A549 treated with DMSO at 1 μM for 4 hours (cell line): ENCODE measurements around the gene MRPL24. TPM values are rescaled to one million over a fixed set of nuclear protein-coding genes. Genes with fewer than 3 reads are reported as not detected.

Experiments
- total RNA-seq: library from RNA; stranded (reverse); fragments of 200-300 nt; extraction: Qiagen RNA extraction; gene quantifications from 5 replicates; pipeline ENCODE4 v1.2.3, GENCODE V29; 2022; ENCODE audit warnings: low read depth

Gene MRPL24
- 176 to 202 TPM (median 189 TPM) in 5 replicates for total RNA-seq

DNA sequence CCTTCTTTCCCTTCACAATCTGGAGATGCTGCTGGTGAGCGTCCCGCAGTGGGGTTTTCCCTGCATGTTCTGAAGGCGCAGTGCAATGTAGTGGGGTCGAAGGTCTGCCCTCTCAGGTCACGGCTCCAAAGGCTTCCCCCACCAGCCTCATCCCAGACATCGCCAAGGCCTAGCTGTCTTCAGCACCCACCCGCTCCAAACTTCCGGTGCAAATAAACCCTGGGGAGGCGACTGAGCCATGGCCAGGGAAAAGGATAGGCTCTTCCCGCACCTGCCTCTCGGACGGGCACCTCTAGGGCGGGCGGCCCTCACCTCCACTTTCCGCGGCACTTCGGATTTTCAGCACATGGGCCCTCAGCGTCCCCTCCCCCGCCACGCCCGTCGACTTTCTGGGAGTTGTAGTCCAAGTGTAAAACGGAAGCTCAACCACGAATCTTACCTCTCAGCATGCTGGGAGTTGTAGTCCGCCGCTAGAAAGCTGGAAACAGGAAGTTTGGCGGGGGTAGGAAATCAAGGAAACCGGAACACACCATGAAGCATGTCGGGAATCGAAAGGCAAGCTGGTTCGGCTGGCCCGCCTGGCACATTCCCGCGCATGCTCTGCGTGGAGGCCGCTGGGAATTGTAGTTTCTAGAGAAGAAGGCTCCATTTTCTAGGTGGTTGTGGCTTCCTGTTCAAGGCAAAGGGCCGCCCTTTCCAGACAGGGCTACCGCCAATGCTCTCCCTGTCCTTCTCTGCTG lies at the start of gene MRPL24:
TSS of gene MRPL24 (minus strand) at position 348 of the 740 bp plus-strand sequence. CDS start 2,384 bp downstream, outside the sequence.

DNA sequence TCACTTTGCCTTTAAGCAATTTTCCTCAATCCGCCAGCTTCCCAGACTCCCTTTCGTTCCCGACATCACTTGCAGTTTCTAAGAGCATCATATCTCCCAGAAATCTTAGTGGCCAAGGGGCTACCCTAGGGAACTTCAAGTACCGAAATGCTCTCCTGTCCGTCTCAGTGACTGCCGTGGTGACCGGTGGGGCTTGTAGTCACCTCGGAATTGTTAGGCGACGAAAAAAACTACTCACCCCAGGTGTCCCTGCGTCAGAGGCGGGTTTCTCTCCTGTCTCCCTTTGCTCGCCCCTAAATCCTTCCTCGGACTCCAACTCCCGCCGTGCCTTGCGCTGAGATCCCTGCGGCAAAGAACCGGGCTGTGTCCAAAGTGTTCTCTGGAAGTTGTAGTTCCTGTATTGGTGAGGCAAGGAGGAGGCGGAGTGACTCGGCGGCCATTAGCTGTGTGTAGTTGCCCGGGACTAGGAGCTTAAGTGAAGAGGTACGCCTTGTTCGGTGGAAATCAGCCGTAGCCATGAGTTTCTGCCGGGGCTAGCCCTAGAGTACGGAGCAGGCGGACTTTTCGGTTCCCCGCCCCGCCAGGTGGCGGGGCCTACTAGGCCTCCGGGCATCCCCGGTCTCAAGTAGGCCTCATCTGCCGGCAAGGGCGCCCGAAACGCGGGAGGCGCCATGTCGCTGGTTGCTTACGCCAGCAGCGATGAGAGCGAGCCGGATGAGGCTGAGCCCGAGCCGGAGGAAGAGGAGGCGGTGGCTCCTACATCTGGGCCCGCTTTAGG lies 26.4 kb upstream of the MRPL24 start, which contains the start of gene PRCC:
TSS of gene PRCC (plus strand) at position 435 of the 778 bp plus-strand sequence. CDS start at position 672, 237 bp downstream.

DNA sequence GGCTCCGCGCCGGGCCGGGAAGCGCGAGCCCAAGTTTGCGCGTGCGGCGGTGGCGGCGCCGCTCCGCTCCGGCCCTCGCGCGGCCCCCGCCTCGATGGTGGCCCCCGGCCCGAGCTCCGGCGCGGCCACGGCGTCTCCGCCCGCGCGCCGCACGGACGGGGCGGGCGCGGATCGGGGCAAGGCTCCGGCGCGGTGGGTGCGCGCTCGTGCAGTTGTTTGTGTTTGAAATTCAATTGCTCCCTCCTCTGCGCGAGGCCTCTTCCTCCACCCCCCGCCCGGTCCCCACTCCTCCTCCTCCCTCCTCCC lies 10.5 kb upstream of the MRPL24 start, which contains the start of gene HDGF:
TSS of gene HDGF (minus strand) at position 225 of the 306 bp plus-strand sequence. CDS start 246 bp downstream, outside the sequence.

DNA sequence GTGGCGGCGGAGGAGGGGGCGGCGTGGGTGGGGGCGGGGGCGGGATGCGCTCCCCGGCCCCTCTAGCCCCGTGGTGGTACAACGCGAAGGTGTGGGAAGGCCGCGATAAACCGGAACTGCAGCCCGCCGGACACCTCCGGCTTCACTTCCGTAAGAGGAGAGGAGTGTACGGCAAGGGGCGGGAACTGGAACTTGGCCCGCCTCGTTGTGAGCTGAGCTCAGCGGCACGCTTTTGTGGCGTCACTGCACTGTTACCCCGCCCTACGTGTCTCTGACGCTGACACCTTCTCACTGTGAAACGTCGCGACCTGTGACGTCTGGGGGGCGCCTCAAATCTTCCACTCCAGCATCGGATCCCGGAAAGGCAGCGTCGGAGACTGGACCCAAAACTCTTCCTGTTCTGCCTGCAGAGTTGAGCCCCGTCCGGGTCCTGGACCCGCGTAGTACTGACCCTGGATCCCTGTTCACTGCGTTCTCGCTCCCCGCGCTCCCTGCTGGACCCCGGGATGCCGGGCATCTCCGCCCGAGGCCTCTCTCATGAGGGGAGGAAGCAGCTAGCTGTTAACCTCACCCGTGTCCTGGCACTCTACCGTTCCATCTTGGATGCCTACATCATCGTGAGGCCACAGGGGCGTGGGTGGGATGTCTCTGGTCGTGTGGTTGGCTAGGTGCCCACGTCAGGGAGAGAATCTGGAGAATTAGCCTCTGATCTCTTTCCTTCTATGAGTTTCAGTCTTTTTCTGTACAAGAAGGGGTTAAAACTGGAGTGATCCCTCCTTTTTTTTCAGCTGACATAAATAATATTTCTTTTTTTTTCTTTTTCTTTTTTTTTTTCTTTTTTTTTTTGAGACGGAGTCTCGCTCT lies 12.1 kb downstream of the MRPL24 start, which contains the start of gene ISG20L2:
TSS of gene ISG20L2 (minus strand) at position 168 of the 864 bp plus-strand sequence. CDS start 1,114 bp downstream, outside the sequence.

DNA sequence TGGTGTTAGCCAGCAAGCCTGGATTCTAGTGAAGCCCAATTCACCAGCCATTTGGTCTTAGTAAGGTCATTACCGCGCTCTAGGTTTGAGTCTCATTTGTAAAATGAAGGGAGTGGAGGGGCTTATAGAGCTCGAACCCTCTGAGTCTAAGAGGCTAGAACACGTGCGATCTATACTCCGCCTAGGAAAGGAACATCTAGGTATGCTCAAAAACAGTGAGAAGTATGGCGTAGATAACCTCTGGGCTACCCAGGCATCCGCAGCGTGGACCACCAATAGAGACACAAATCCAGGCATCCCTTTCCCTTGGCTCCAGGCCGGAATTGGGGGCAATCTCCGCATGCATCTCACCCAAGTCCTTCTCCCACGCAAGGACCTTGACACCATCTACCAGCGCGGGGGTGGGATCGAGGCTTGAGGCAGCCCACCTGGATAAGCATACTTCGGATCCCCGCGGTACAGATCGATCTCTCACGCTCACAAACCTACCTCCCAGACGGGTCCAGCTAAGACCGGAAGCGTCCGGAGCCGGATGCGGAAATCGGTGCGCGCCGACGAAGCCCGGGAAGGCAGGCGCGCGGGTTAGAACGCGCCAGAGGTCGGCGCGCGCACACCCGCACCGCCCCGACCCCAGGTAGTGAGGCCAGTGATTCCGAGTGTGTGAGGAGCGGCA lies 12.8 kb downstream of the MRPL24 start, which contains the start of gene METTL25B:
TSS of gene METTL25B (plus strand) at position 544 of the 673 bp plus-strand sequence. CDS start 636 bp downstream, outside the sequence.

DNA sequence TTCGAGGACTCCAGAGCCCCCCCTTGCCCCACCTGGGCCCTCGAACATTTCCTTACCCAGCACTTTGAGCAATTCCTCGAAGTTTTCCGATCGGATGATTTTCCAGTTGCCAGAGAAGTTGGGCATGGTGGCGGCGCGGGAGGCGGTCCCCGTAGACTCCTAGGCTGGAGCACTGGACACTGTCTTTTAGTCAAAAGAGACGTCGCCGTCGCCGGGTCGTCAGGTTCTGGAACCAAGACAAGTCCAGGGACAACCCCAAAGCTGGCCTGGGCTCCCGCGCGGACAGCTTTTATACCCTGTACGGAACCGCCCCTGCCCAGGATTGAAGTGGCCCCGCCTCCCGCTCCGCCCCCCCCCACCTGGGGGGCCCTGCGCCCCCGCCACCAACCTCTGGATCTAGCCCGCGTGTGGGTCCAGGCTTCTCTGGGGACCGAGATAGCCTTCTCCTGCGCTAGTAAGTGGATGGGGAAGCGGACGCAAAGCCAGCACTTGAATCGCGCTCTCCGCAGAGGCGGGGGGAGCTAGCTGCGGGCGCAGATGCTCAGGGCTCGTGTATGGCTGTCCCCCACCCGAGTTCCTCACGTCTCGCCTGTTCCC lies 35.5 kb downstream of the MRPL24 start, which contains the start of gene CRABP2:
TSS of gene CRABP2 (minus strand) at position 263 of the 597 bp plus-strand sequence. CDS start at position 126, 137 bp downstream.

Other genes starting within 250 kb of the MRPL24 start
- gene MEF2D, start 240.3 kb downstream of the MRPL24 start, total RNA-seq, result 28.0 to 35.6 TPM (median 34.0 TPM) in 5 replicates
- 11.7 to 19.1 TPM (median 16.5 TPM) in 5 replicates for gene IQGAP3, start 168.5 kb downstream of the MRPL24 start, total RNA-seq
- not detected in 5 replicates for gene TTC24, start 161.4 kb downstream of the MRPL24 start, total RNA-seq
- gene NAXE, start 149.3 kb downstream of the MRPL24 start, total RNA-seq, result 155 to 171 TPM (median 161 TPM) in 5 replicates
- 70.5 to 101 TPM (median 74.6 TPM) in 5 replicates for gene GPATCH4, start 139.6 kb downstream of the MRPL24 start, total RNA-seq
- gene HAPLN2, start 121.7 kb downstream of the MRPL24 start, total RNA-seq, result 0.05 to 0.19 TPM in 2 of 5 replicates, not detected in the others
- gene BCAN, start 99.0 kb downstream of the MRPL24 start, total RNA-seq, result 0.08 to 0.12 TPM in 2 of 5 replicates, not detected in the others
- gene NES, start 63.7 kb downstream of the MRPL24 start, total RNA-seq, result 1.4 to 1.8 TPM (median 1.6 TPM) in 5 replicates
- 9.9 to 13.9 TPM (median 11.1 TPM) in 5 replicates for gene CRABP2, start 35.5 kb downstream of the MRPL24 start, total RNA-seq
- gene METTL25B, start 12.6 kb downstream of the MRPL24 start, total RNA-seq, result 23.0 to 26.9 TPM (median 24.1 TPM) in 5 replicates
- gene ISG20L2, start 12.3 kb downstream of the MRPL24 start, total RNA-seq, result 44.5 to 58.6 TPM (median 50.0 TPM) in 5 replicates
- 455 to 497 TPM (median 464 TPM) in 5 replicates for gene HDGF, start 10.6 kb upstream of the MRPL24 start, total RNA-seq
- 69.7 to 82.0 TPM (median 76.7 TPM) in 5 replicates for gene PRCC, start 26.4 kb upstream of the MRPL24 start, total RNA-seq
- gene SH2D2A, start 75.8 kb upstream of the MRPL24 start, total RNA-seq, result 3.9 to 5.1 TPM (median 4.7 TPM) in 5 replicates
- gene INSRR, start 118.0 kb upstream of the MRPL24 start, total RNA-seq, result not detected in 5 replicates
- gene NTRK1, start 119.8 kb upstream of the MRPL24 start, total RNA-seq, result 0.09 to 0.26 TPM (median 0.17 TPM) in 4 of 5 replicates, not detected in the other
- gene PEAR1, start 152.6 kb upstream of the MRPL24 start, total RNA-seq, result 7.8 to 12.2 TPM (median 10.1 TPM) in 5 replicates
- 0.11 to 0.38 TPM (median 0.16 TPM) in 4 of 5 replicates, not detected in the other for gene LRRC71, start 179.5 kb upstream of the MRPL24 start, total RNA-seq